GM12874 (cell line): ENCODE data around the gene CRYM.

Experiments
- CTCF ChIP-seq: IDR thresholded peaks from 2 replicates; pipeline ENCODE4 v1.5.1; 2011; ENCODE audit warnings: low read depth, mild to moderate bottlenecking, control low read depth, low read length, moderate library complexity; ENCODE audit not compliant: insufficient read depth

Gene CRYM

GRCh38 chr16:21302454-21302853 is 24.4 kb upstream of the CRYM start:
- no peak for TF ChIP-seq CTCF

GRCh38 chr16:21301895-21302291 is 23.8 kb upstream of the CRYM start:
- no peak for TF ChIP-seq CTCF

GRCh38 chr16:21301168-21301894 is 23.2 kb upstream of the CRYM start:
- peak; percentile 47 for TF ChIP-seq CTCF

GRCh38 chr16:21300309-21301167 is 22.4 kb upstream of the CRYM start:
- TF ChIP-seq CTCF = peak; percentile 64

- no peak for TF ChIP-seq CTCF
Measured at GRCh38 chr16:21285314-21285713, 7.2 kb upstream of the CRYM start.

- no peak for TF ChIP-seq CTCF
Measured at GRCh38 chr16:21284414-21284813, 6.3 kb upstream of the CRYM start.

GRCh38 chr16:21283521-21284289 is 5.6 kb upstream of the CRYM start:
- peak; percentile 62 for TF ChIP-seq CTCF
